ENCODE data around the gene AEN. TPM values are rescaled to one million over a fixed set of nuclear protein-coding genes. Genes with fewer than 3 reads are reported as not detected.
"Not testable (repeated sequence)": the region's sequence is repeated elsewhere in the genome, so short reads cannot be mapped to it uniquely, and the experiment has no call there.

The AEN gene
- total RNA-seq, 1 experiment from 2014 or later, result 170 TPM

- DNase-seq (ENCODE audit: low spot score), result no peak
Measured at GRCh38 chr15:88630798-88631463, 9.8 kb downstream of the AEN start.

GRCh38 chr15:88631464-88632028, 10.4 kb downstream of the AEN start:
- DNase-seq (ENCODE audit: low spot score), result no peak

DNA sequence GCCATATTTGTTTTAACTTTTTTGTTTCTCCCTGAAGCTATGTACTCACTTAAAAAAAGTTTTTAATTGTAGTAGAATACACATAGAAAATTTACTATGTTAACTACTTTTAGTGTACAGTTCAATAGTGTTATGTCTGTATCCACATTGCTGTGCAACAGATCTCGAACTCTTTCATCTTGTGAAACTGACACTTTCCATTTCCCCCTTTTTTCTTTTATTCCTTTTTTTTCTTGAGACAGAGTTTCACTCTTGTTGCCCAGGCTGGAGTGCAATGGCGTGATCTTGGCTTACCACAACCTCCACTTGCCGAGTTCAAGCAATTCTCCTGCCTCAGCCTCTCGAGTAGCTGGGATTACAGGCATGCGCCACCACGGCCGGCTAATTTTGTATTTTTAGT, 11.7 kb downstream of the AEN start:
- not testable (repeated sequence) for DNase-seq (ENCODE audit: low spot score)

DNA sequence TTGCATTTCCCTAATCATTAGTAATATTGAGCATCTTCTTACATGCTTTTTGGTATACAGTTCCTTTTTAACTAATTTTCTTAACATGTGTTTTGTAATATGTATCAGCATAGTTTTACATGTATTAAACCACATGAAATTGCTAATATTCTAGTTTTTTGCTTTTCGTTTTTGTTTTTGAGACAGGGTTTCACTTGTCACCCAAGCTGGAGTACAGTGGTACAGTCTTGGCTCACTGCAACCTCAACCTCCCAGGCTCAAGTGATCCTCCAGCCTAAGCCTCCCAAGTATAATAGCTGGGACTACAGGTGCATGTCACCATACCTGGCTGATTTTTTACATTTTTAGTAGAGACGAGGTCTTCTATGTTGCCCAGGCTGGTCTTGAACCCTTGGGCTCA, 13.3 kb downstream of the AEN start:
- no peak for DNase-seq (ENCODE audit: low spot score)

- DNase-seq (ENCODE audit: low spot score), result no peak
Measured at GRCh38 chr15:88635318-88635717, 14.2 kb downstream of the AEN start.

DNA sequence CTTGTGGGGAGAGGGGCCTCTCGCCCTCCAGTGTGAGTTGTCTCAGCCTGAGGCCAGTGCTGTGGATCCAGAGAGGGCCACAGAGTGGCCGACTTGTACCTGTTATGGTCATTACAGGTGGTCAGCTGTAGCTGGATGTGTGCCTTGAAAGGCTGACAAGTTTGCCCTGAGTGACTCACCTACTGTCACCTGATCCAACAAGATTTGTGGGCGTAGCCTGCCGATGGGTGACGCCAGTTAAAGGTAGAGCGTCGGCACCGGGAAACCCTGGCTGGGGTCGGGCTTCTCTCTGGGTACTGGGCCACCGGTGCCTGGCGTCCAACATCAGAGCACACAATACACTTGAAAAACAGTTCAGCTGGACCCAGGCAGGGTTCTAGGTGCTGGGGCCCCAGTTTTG, 14.9 kb downstream of the AEN start:
- peak; percentile 92 for DNase-seq (ENCODE audit: low spot score)

- DNase-seq (ENCODE audit: low spot score), result no peak
Measured at GRCh38 chr15:88636654-88637053, 15.5 kb downstream of the AEN start.

DNA sequence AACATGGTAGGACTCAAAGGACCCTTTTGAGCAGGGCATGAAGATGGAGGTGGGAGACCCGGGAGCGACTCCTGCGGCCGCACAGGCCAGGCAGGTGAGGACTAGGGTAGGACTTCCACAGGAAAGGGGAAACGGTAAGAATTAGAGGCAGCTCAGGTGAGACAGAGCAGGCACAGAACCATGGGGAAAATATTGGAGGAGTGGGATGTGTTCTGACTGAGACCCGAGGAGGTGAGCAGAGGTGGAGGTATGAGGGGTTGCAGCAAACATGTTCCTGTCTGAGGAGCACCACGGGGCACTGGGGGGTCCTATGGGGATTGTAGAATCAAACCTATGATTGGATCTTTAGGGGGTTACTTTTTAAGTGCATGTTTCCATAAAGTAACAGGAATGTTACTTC, 16.3 kb downstream of the AEN start:
- no peak for DNase-seq (ENCODE audit: low spot score)

GRCh38 chr15:88637841-88638625, 16.9 kb downstream of the AEN start:
- peak; percentile 71 for DNase-seq (ENCODE audit: low spot score)

DNA sequence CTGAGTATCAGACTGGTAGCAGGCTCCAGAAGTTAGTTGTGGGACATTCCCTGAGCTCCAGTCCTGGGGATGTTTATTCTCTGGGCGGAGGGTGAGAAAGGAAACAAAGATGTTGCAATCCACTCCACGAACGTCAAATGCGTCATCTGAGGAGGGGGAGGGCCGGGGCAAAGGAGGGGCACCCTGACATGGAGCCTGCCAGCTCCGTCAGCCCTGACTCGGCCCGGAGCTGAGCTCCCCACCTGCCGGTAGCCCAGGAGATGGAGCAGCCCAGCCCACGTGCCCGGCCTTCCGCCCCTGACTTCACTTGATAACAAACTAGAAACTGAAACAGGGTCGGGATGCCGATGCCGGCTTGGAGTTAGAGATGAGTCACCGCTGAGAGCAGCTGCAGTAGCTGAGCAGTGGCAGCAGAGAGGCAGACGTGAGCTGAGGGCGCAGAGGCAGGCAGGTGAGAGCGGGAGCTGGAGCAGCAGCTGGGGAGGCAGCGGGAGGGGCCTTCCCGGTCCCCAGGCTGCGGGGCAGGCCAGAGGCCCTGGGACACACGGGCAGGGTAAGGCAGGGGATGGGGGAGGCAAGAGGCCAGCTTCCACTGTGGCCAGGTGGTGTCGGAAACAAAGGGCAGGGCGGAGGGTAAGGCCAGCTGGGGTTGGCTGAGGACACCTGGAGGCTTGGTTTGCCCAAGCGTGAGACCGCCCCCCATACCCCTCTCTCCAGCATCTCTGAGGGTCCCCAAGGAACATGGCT, 17.7 kb downstream of the AEN start, which contains the start of gene ISG20:
Gene ISG20 (plus strand): TSS at position 391 of the 747 bp plus-strand sequence. CDS start 351 bp downstream, at position 742.
- peak; percentile 97 for DNase-seq (ENCODE audit: low spot score)

DNA sequence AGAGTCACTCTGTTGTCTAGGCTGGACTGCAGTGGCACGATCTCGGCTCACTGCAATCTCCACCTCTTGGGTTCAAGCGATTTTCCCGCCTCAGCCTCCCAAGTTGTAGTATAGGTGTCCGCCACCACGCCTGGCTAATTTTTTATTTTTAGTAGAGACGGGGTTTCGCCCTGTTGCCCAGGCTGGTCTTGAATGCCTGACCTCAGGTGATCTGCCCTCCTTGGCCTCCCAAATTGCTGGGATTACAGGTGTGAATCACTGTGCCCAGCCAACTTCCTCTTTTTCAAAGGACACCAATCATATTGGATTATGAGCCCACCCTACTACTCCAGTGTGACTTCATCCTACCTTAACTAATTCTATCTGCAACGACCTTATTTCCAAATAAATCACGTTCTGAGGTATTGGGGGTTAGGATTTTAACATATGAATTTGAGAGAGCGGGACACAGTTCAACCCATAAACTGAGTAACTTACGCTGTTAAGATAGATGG, 20.9 kb downstream of the AEN start:
- DNase-seq (ENCODE audit: low spot score), result no peak

DNA sequence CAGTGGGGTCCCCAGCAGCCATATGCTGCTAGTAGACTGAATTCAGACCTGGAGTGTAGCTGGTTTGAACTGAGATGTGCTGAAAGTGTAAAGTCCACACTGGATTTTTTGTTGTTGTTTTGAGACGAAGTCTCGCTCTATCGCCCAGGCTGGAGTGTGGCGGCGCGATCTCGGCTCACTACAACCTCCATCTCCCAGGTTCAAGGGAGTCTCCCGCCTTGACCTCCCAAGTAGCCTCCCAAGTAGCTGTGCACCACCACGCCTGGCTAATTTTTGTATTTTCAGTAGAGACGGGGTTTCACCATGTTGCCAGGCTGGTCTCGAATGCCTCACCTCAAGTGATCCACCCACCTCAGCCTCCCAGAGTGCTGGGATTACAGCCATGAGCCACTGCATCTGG, 21.4 kb downstream of the AEN start:
- not testable (repeated sequence) for DNase-seq (ENCODE audit: low spot score)

DNA sequence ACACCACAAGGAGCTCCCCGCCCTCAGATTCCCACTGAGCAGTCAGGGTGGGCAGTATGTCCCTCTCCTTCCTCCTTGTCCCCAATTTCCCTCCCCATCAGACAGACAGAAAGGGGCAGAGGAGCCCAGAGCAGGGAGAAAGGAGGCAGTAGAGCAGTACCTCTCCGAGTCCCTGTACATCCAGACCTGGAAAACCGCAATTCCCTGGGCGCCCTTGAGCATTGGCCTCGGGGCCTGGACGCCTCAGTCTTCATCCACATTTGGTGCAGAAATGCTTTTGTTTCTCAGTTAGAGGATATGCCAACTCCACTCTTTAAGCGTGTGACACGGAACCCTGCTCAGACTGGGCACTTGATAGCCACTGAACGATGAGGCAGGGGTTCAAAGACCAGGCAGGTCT, 23.6 kb downstream of the AEN start:
- no peak for DNase-seq (ENCODE audit: low spot score)

- DNase-seq (ENCODE audit: low spot score), result no peak
Measured at GRCh38 chr15:88645171-88646087, 24.3 kb downstream of the AEN start.

- no peak for DNase-seq (ENCODE audit: low spot score)
Measured at GRCh38 chr15:88646088-88646405, 24.9 kb downstream of the AEN start.

DNA sequence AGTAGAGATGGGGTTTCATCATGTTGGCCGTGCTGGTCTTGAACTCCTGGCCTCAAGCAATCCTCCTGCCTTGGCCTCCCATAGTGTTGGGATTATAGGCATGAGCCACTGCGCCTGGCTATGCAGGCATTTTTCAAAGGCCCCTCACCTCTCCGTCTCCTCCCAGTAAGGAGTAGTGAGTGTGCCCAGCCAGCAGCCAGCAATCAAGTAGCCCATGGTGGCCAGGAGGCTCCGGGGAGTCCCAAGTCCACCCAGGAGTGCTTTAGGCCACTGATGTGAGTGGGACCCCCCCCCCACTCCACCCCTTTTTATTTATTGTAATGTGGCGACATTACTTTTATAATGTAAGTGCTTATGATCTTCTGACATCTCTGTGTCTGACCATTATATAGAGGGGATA, 25.8 kb downstream of the AEN start:
- no peak for DNase-seq (ENCODE audit: low spot score)

GRCh38 chr15:88647351-88648105, 26.4 kb downstream of the AEN start:
- no peak for DNase-seq (ENCODE audit: low spot score)

DNA sequence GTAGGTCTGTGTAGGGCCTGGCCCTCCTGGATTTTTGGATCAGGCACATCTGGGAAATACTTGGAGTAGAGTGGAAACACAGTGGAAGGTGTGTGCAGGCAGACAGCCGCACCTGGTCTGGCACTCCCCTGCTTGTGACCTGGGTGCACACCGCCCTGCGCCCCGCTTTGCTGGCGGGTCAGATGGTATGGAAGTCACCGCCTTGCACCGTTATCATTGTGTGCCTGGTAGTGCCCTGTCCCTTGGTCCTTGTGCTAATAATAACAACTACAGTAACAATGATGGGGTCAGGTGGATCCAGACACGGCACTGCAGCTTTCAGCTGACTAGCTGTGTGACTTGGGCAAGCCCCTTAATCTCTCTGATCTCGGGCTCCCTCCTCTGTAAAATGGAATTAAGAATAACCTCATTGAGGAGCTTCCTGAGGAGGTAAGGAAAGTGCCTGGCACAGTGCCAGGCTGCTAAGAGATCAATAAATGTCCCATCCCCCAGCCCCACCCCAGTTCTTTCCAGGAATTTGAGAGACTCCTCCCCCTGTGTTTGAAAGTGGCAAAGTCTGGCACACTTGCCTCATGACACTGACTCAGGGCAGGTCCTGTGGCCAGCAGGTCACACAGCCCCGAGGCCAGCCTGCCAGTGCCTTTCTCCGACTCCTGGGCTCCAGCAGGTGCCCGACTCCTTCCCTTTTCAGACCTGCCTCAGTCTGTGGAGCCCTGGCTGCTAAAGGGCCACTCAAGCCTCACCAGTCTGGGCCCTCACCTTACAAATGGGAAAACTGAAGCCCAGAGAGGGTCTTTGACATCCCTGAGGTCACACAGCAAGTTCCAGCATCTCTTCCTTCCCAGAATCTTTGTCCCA, 27.4 kb downstream of the AEN start:
- DNase-seq (ENCODE audit: low spot score), result peak; percentile 80

DNA sequence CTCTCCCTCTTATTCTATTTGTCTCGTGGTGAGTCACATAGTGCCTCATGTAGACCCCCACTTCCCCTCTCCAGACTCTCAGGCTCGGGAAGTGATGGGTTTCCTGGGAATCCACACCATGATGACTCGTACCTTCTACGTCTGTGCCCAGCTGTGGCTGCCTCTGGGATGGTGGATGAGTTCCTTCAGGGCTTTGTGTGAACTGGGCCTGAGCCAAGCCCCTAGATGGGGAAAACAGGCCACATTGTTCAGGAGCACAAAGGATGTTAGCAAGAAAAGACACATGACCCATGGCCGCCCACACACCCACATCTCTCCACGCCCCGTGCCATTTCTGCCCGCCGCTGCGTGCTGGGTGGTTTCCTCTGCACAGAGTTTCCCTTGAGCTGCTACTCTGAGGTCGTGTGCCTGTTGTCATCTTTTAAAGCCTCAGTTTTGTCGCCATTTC, 28.2 kb downstream of the AEN start:
- DNase-seq (ENCODE audit: low spot score), result no peak
